HCT116 (cell line): Measurements from ENCODE around the gene NR2F6. TPM values are rescaled to one million over a fixed set of nuclear protein-coding genes. Genes with fewer than 3 reads are reported as not detected.

ENCODE experiments used
- ATAC-seq: fragments of 200-7000 bp; cut with Tn5 transposase; 2 replicates; pipeline ENCODE4 v1.9.1; 2020; ENCODE audit warnings: mild to moderate bottlenecking, moderate library complexity
- BruUV-seq: library from RNA; stranded (reverse); fragments of 400-500 nt; replicated peaks from 2 replicates; lab custom pipeline; 2021; lab: Mats Ljungman, UMichigan
- CTCF ChIA-PET: fragments of 300-600 bp; sonication (Branson Sonifier 250); formaldehyde crosslinking; loops from one replicate; lab custom pipeline; 2021; ENCODE audit warnings: antibody characterized with exemption; lab: Charles Lee
- POLR2A ChIA-PET: fragments of 300-600, 350-600 bp; sonication (Branson Sonifier 250); formaldehyde crosslinking; loops from one replicate; lab custom pipeline; 2021; ENCODE audit warnings: antibody characterized with exemption; lab: Charles Lee
- RAD21 ChIA-PET, 2 experiments: fragments of 300-600 bp; sonication (Branson Sonifier 250); formaldehyde crosslinking; loops; one replicate each; lab custom pipeline; 2023; ENCODE audit warnings: low total read pairs in 2 of 2; ENCODE audit not compliant: uncharacterized antibody in 2 of 2, unreplicated experiment in 2 of 2, low non-redundant PET in 1 of 2; lab: Charles Lee
- DNase-seq: peaks from one replicate; pipeline ENCODE4 v3.0.0-alpha.2; 2010; ENCODE audit warnings: low read depth, low spot score
- H2AFZ ChIP-seq: fragments of 200-600 bp; shearing (Covaris generic), sonication (generic); 2 replicates; pipeline ENCODE4 v1.6.1; 2017; ENCODE audit warnings: low read depth, mixed run types, mixed read lengths, antibody characterized with exemption, low read length; ENCODE audit not compliant: poor library complexity, severe bottlenecking
- H3K27ac ChIP-seq: 2 replicates; pipeline ENCODE4 v1.5.1; 2012; ENCODE audit warnings: low read depth, low read length
- H3K27me3 ChIP-seq: fragments of 200-600 bp; sonication (generic); 2 replicates; pipeline ENCODE4 v1.6.1; 2016; ENCODE audit warnings: mixed run types, low read length, mixed read lengths; ENCODE audit not compliant: insufficient read depth
- H3K36me3 ChIP-seq, 2 experiments: fragments of 200-500 bp in 1 of 2; fragments of 200-600 bp in 1 of 2; sonication (Bioruptor generic) in 1 of 2; sonication (generic) in 1 of 2; 2 replicates each; pipeline versions ENCODE4 v1.5.1 to v1.6.1; 2014 to 2016; ENCODE audit warnings: low read length in 2 of 2, inconsistent platforms in 1 of 2, mixed read lengths in 1 of 2, mixed run types in 1 of 2; ENCODE audit not compliant: insufficient read depth in 2 of 2, control insufficient read depth in 1 of 2
- H3K4me1 ChIP-seq, 2 experiments: fragments of 200-600 bp in 1 of 2; sonication (generic) in 1 of 2; 2 replicates each; pipeline versions ENCODE4 v1.5.1 to v1.6.1; 2012 to 2017; ENCODE audit warnings: low read length in 2 of 2, inconsistent platforms in 1 of 2, mild to moderate bottlenecking in 1 of 2, mixed read lengths in 1 of 2, mixed run types in 1 of 2, moderate library complexity in 1 of 2; ENCODE audit not compliant: insufficient read depth in 2 of 2, control insufficient read depth in 1 of 2
- H3K4me2 ChIP-seq: fragments of 200-600 bp; sonication (generic); 2 replicates; pipeline ENCODE4 v1.6.1; 2017; ENCODE audit warnings: mixed run types, low read length, mixed read lengths
- H3K4me3 ChIP-seq, 2 experiments: fragments of 200-600 bp in 1 of 2; sonication (generic) in 1 of 2; replicated peaks in 1 of 2; 2 replicates each; pipeline ENCODE4 v1.5.1; 2011 to 2016; ENCODE audit warnings: low read length in 2 of 2, control low read depth in 1 of 2, low read depth in 1 of 2, mild to moderate bottlenecking in 1 of 2, mixed read lengths in 1 of 2, mixed run types in 1 of 2
- H3K79me2 ChIP-seq: fragments of 200-600 bp; sonication (generic); 2 replicates; pipeline ENCODE4 v1.6.1; 2017; ENCODE audit warnings: mild to moderate bottlenecking, mixed run types, low read length, moderate library complexity, mixed read lengths; ENCODE audit not compliant: insufficient read depth
- H3K9ac ChIP-seq: fragments of 200-600 bp; sonication (generic); 2 replicates; pipeline ENCODE4 v1.6.1; 2016; ENCODE audit warnings: low read length, mixed read lengths
- H3K9me2 ChIP-seq: fragments of 200-600 bp; sonication (generic), shearing (Covaris generic); 2 replicates; pipeline ENCODE4 v1.6.1; 2017; ENCODE audit warnings: mixed run types, mild to moderate bottlenecking, moderate library complexity; ENCODE audit not compliant: insufficient read depth
- H3K9me3 ChIP-seq, 2 experiments: fragments of 200-500 bp in 1 of 2; fragments of 200-600 bp in 1 of 2; sonication (Bioruptor generic) in 1 of 2; sonication (generic) in 1 of 2; 2 replicates each; pipeline ENCODE4 v1.6.1; 2014 to 2017; ENCODE audit warnings: low read length in 2 of 2, mixed read lengths in 2 of 2, inconsistent platforms in 1 of 2, low read depth in 1 of 2, mild to moderate bottlenecking in 1 of 2, mixed run types in 1 of 2, moderate library complexity in 1 of 2; ENCODE audit not compliant: control insufficient read depth in 1 of 2, insufficient read depth in 1 of 2
- H4K20me1 ChIP-seq: fragments of 200-600 bp; sonication (generic), shearing (Covaris generic); 2 replicates; pipeline ENCODE4 v1.6.1; 2017; ENCODE audit warnings: mixed run types, mild to moderate bottlenecking, moderate library complexity; ENCODE audit not compliant: insufficient read depth
- CEBPB ChIP-seq: IDR thresholded peaks from 2 replicates; pipeline ENCODE4 v1.6.1; 2012; ENCODE audit warnings: low read depth
- EGR1 ChIP-seq: IDR thresholded peaks from 2 replicates; pipeline ENCODE4 v1.6.1; 2012; ENCODE audit warnings: low read depth
- POLR2A ChIP-seq: IDR thresholded peaks from 2 replicates; pipeline ENCODE4 v1.7.0; 2011; ENCODE audit warnings: borderline replicate concordance; ENCODE audit not compliant: insufficient read depth, insufficient read length; ENCODE audit errors: extremely low read depth
- POLR2AphosphoS5 ChIP-seq: IDR thresholded peaks from 2 replicates; pipeline ENCODE4 v1.6.1; 2011; ENCODE audit warnings: mild to moderate bottlenecking, low read depth, low read length, moderate library complexity
- RAD21 ChIP-seq: IDR thresholded peaks from 2 replicates; pipeline ENCODE4 v1.6.1; 2012; ENCODE audit warnings: low read depth, mild to moderate bottlenecking
- SIN3A ChIP-seq: IDR thresholded peaks from 2 replicates; pipeline ENCODE4 v1.6.1; 2012; ENCODE audit warnings: low read depth
- SP1 ChIP-seq: IDR thresholded peaks from 2 replicates; pipeline ENCODE4 v1.6.1; 2012; ENCODE audit warnings: low read depth
- SRF ChIP-seq: IDR thresholded peaks from 2 replicates; pipeline ENCODE4 v1.6.1; 2012; ENCODE audit warnings: low read depth
- TCF7L2 ChIP-seq: IDR thresholded peaks from 2 replicates; pipeline ENCODE4 v1.7.0; 2011; ENCODE audit warnings: borderline replicate concordance, inconsistent platforms; ENCODE audit not compliant: insufficient read depth, insufficient read length; ENCODE audit errors: extremely low read depth
- intact Hi-C: fragments of 100-400 bp; cut with micrococcal nuclease; formaldehyde crosslinking; loops from 2 replicates; pipeline ENCODE4 v1.10.0; 2022
- total RNA-seq: library from RNA; stranded (reverse); gene quantifications from one replicate; pipeline ENCODE4 v1.2.1, GENCODE V29; 2021; ENCODE audit not compliant: unreplicated experiment
- TF ChIP-seq, protein P1 (sequence below), 3 experiments: fragments of 200-600 bp in 1 of 3; sonication (generic) in 1 of 3; IDR thresholded peaks in 2 of 3; conservative IDR thresholded peaks in 1 of 3; 2 replicates each; pipeline ENCODE4 v1.5.1; 2012 to 2017; ENCODE audit warnings: low read depth in 2 of 3, low read length in 2 of 3, antibody characterized with exemption in 1 of 3, borderline replicate concordance in 1 of 3, control low read depth in 1 of 3, mild to moderate bottlenecking in 1 of 3, mixed read lengths in 1 of 3, mixed run types in 1 of 3, moderate library complexity in 1 of 3; ENCODE audit not compliant: insufficient read depth in 1 of 3
- TF ChIP-seq, protein P2 (sequence below): IDR thresholded peaks from 2 replicates; pipeline ENCODE4 v1.6.1; 2012
- TF ChIP-seq, protein P3 (sequence below): IDR thresholded peaks from 2 replicates; pipeline ENCODE4 v1.6.1; 2012

NR2F6 gene
- total RNA-seq, 1 experiment from 2014 or later = 88.0 TPM

DNA sequence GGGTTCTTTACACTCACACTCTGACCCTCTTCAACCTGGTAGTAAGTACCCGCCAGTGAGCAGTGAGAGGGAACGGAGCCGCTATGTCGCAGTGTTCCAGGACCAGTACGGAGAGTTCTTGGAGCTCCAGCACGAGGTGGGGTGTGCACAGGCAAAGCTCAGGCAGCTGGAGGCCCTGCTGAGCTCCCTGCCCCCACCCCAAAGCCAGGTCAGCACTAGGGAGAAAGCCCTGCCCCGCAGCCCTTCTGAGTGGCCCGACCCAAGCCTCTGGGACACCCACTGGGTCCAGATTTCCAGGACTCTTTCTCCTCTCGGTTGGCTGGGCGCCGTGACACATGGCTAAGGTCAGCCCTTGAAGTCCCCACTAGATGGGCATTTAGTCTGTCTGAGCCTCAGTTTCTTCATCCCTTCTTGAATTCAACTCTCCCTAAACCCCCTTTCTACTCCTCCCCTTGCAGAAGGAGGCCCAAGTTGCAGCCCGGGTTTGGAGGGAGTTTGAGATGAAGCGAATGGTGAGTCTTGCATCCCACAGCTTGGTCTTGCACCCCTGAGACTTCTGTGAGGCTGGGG, 17.8 kb downstream of the NR2F6 start:
- Histone ChIP-seq H3K9ac (peak overlapping the region; percentile 98; the same call in 1 of the 2 replicates), H2AFZ (no peak overlapping the region), H3K27ac (peak overlapping the region; percentile 85), H3K9me3 (no peaks in the 10 kb centered on the region), H3K9me2 (no peaks in the 10 kb centered on the region), H3K36me3 (peaks cover 0 to 16% of the 10 kb centered on the region in 2 experiments; a peak in 2 of 4 replicates), H3K4me3 (peak overlapping the region; percentile 81 to 92), H3K79me2 (peaks cover 35% of the 10 kb centered on the region), H3K27me3 (no peaks in the 10 kb centered on the region), H4K20me1 (no peaks in the 10 kb centered on the region), H3K4me2 (peak overlapping the region; percentile 99), H3K4me1 (peaks cover 12 to 28% of the 10 kb centered on the region in 2 experiments; a peak in 3 of 4 replicates)
- intact Hi-C loops = loop anchor here (5.0 kb wide), 1 partner anchor 151 kb away; the partner anchor contains the start of genes HAUS8 and MYO9B
- TSS peak; percentile 63 for BruUV-seq
- POLR2A ChIA-PET = interaction anchor here (3.0 to 3.1 kb wide), 3 partner anchors 8 to 21 kb away, joined by 9 to 29 read pairs (median 24); partner anchors contain the start of gene USE1
- RAD21 ChIA-PET = no interaction called here
- CTCF ChIA-PET = interaction anchor here (0.5 kb wide), 1 partner anchor 96 kb away, joined by 3 read pairs; no protein-coding TSS in a partner anchor
- DNase-seq (no peak), ATAC-seq (no peak)
- TF ChIP-seq POLR2AphosphoS5 (0 out of 2 replicates have a peak, but pooled peaks have one; percentile 21), CEBPB (no peak)

DNA sequence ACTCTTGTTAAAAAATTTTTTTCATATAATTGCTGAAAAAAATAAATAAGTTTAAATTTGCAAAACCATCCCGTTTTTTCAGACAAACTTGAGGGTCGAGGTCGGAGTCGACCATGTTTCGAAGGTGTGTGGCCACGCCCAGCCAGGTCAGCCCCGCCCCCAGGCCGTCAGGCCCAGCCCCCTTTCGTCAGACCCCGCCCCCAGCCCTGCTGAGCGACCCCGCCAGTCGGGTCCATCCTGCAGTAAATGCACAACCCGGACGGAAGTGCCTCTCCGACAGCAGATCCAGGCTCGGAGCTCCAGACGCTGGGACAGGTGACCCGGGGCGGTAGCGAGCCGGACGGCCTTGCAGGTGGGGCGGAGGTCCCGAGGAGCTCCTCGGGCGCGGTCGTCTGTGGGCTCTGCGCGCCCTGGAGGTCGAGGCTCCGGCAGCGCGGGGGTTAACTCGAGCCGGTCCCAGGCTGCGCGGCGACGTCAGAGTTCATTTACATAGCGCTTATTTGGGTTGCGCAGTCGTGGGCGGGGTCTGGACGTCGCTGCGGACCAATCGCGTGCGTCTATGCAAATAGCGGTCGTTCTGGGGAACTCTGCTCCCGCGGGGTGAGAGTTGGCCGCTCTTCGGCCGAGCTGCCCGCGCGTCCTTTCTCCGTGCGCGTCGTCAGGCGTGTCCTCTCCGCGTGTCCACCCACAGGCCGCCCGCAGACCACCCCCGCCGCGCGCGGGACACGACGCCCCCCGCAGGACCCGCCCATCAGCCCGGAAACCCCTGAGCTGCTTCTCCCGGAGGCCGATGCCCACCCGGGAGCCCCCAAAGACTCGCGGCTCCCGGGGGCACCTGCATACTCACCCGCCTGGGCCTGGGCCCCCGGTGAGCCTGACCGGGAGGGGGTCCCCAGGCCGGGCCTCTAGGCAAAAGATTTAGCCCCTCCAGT, 19.5 kb downstream of the NR2F6 start, which contains the start of gene OCEL1:
OCEL1 (plus strand) TSS at position 225 of the 932 bp plus-strand sequence; CDS start at position 247, 22 bp downstream.
- no peaks in the 10 kb centered on the region for H3K27me3 ChIP-seq
- H2AFZ ChIP-seq = peak within 1 kb of the TSS; percentile 93
- H3K36me3 ChIP-seq = 0 out of 4 replicates have a peak, but pooled peaks cover 0 to 2% of the 10 kb centered on the region in 2 experiments
- peak; percentile 87 for ATAC-seq
- H3K27ac ChIP-seq = peak within 1 kb of the TSS; percentile 85
- no peaks in the 10 kb centered on the region for H4K20me1 ChIP-seq
- no TSS peak for BruUV-seq
- ChIA-PET POLR2A (interaction anchor here (0.7 to 3.1 kb wide), 6 partner anchors 10 to 42 kb away, joined by 3 to 29 read pairs (median 6); partner anchors contain the start of genes BABAM1 and USE1), RAD21 (interaction anchor here (0.6 to 1.7 kb wide), 3 partner anchors 9 to 136 kb away, joined by 3 to 6 read pairs (median 5); no protein-coding TSS in a partner anchor), CTCF (interaction anchor here (1.2 kb wide), 1 partner anchor 8 kb away, joined by 3 read pairs; no protein-coding TSS in a partner anchor)
- TF ChIP-seq, protein P1, sequence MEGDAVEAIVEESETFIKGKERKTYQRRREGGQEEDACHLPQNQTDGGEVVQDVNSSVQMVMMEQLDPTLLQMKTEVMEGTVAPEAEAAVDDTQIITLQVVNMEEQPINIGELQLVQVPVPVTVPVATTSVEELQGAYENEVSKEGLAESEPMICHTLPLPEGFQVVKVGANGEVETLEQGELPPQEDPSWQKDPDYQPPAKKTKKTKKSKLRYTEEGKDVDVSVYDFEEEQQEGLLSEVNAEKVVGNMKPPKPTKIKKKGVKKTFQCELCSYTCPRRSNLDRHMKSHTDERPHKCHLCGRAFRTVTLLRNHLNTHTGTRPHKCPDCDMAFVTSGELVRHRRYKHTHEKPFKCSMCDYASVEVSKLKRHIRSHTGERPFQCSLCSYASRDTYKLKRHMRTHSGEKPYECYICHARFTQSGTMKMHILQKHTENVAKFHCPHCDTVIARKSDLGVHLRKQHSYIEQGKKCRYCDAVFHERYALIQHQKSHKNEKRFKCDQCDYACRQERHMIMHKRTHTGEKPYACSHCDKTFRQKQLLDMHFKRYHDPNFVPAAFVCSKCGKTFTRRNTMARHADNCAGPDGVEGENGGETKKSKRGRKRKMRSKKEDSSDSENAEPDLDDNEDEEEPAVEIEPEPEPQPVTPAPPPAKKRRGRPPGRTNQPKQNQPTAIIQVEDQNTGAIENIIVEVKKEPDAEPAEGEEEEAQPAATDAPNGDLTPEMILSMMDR (IDR thresholded peaks at IDR 0.05 in 2 of 3, conservative IDR thresholded peaks at IDR 0.05 in 1 of 3; ENCODE audit: borderline replicate concordance in 1 of 3, insufficient read depth in 1 of 3, low read depth in 2 of 3, low read length in 2 of 3) = no peak
- peak; percentile 42; the same call in 1 of the 2 replicates for TF ChIP-seq SIN3A
- TF ChIP-seq, protein P2, sequence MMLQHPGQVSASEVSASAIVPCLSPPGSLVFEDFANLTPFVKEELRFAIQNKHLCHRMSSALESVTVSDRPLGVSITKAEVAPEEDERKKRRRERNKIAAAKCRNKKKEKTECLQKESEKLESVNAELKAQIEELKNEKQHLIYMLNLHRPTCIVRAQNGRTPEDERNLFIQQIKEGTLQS = no peak
- peak; percentile 66 for TF ChIP-seq EGR1
- peak; percentile 96 for TF ChIP-seq POLR2AphosphoS5
- TF ChIP-seq, protein P3, sequence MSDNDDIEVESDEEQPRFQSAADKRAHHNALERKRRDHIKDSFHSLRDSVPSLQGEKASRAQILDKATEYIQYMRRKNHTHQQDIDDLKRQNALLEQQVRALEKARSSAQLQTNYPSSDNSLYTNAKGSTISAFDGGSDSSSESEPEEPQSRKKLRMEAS = peak; percentile 60
- TF ChIP-seq RAD21 = no peak; the same call in 1 of the 2 replicates
- no peak for TF ChIP-seq TCF7L2
- TF ChIP-seq POLR2A = peak; percentile 77
- TF ChIP-seq SP1 = peak; percentile 78
- TF ChIP-seq SRF = no peak; the same call in 1 of the 2 replicates
- H3K4me2 ChIP-seq = peak within 1 kb of the TSS; percentile 99
- H3K4me3 ChIP-seq = peak within 1 kb of the TSS; percentile 81 to 92
- no peaks in the 10 kb centered on the region for H3K9me3 ChIP-seq
- no peaks in the 10 kb centered on the region for H3K9me2 ChIP-seq
- intact Hi-C loops = loop anchor here (1.0 to 5.0 kb wide), 2 partner anchors 18 to 149 kb away; partner anchors contain the start of genes HAUS8 and MYO9B
- H3K79me2 ChIP-seq = peaks cover 19% of the 10 kb centered on the region; the same call in 1 of the 2 replicates
- peak within 1 kb of the TSS; percentile 98 for H3K9ac ChIP-seq
- peaks cover 14 to 38% of the 10 kb centered on the region in 2 experiments; a peak in 3 of 4 replicates for H3K4me1 ChIP-seq
- DNase-seq = peak; percentile 95
